GM19193 (cell line): Measurements from ENCODE around the gene POP4.

Source experiments
- POLR2A ChIP-seq: IDR thresholded peaks from 4 replicates; pipeline ENCODE4 v1.6.1; 2011; ENCODE audit not compliant: insufficient read depth, insufficient read length; ENCODE audit errors: extremely low read depth

Gene POP4

GRCh38 chr19:29591670-29592069, 14.4 kb upstream of the POP4 start:
- no peak for TF ChIP-seq POLR2A

DNA sequence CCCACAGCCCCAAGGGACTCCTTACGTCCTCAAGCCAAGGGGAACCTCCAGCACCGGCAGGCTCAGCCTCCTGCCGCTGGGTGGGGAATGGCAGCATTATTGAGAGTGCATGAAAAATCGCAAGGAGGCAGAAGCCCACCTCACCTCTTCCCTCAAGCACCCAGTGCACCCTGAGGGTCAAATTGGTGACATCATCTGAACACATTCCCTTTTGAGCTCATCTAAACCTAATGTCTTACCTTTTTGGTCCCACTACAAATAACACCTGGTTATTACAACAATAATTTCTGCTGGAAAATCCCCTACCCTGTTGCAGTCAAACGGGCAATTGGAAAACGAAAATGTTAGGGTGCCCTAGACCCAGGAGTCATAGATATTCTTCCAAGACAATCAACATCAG, 12.2 kb upstream of the POP4 start:
- no peak for TF ChIP-seq POLR2A

DNA sequence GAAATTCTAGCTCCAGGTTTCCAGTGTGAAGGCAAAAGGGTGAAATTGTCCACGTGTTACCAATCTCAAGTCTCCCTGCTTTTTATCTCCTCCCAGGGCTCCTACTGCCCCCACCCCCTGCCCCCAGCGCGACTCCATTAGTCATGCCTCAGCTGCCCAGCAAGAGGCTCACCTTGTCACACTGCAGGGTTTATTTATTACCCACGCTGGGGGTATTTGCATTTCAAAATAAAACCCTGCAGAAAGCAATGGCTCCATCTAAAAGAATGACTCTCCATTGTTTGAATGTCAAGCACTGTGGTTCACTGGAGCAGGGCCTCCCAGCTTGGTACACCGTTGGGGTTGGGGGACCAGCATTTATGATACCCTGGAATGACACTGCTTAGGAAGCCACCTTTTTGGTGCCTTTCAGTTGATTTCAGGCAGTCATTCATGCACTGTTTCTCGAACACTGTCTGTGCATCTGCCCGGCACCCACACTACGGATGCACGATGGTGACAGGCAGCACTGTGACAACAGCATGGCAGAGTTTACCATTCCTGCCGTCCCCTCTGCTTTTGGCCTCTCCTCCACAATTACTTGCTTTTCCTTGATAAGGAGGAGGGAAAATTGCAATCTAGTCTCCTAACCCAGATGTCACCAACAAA, 9.9 kb upstream of the POP4 start:
- TF ChIP-seq POLR2A = no peak

DNA sequence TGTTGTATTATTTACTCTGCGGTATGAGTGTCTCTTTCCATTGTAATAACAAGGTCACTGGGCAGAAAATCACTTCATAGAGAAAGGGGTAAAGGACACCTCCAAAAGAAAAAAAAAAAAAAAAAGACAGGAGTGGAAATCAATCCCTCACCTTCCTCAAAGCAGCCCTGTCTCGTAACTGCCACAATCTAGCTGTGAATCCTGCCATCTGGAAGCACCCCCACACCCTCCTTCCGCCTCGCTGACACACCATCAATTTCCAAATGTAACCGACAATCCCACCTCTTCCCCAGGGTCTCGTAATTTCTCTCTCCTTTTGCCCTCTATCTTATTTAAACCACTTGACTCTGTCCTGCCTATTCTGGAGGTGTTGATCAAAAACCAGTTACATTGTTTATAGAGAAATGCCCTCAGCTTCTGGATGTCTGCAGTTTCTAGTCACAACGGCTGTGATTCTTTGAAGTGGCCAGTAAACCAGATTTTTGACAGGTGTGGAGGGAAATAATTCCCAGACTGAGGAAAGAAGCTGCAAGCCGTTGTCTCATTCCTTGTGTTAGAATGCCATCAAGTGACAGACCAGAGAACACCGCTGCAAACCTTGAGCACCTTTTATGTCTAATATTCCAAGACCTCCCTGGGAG, 9.1 kb upstream of the POP4 start:
- TF ChIP-seq POLR2A = no peak

GRCh38 chr19:29598036-29598435, 8.0 kb upstream of the POP4 start:
- TF ChIP-seq POLR2A = no peak

DNA sequence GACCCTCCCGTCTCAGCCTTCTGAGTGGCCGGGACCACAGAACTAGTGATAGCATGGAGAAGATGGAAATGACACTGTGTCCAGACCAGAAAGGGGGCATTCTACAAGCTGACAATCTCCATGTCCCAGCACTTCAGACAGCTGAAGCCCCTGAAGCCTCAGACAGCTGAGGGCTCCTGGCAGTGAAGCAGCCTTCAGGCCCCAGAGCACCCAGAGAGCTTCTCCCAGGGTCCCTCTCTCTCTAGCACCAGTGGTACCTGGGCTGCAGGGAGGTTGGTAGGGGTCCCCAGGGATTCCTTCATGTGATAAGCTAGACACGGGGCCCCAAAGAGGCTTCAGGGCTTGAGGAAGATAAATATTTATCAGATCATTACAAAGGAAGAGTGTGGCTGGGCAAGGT, 7.6 kb upstream of the POP4 start:
- no peak for TF ChIP-seq POLR2A

DNA sequence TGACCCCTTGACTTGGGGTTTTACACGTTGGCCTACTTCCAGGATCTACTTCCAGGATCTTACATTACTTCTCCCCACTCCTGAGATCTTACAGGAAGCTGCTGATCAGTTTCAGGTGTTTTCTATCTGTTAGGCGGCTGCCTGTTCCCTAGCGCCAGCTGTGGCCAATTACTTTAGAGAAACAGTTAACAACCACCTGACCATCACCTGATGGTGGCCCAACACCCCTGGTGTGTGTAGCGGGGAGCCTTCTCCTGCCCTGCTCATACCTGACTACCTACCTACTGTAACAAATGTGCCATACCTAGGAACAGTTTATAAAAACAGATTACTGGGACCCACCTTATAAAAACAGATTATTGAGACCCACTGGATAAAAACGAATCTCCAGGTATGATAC, 2.8 kb upstream of the POP4 start:
- no peak for TF ChIP-seq POLR2A

GRCh38 chr19:29606420-29606747, 301 bp downstream of the POP4 start:
- no peak for TF ChIP-seq POLR2A

- TF ChIP-seq POLR2A = no peak
Measured at GRCh38 chr19:29609636-29610035, 3.6 kb downstream of the POP4 start.

GRCh38 chr19:29610213-29610573, 4.1 kb downstream of the POP4 start:
- TF ChIP-seq POLR2A = no peak

DNA sequence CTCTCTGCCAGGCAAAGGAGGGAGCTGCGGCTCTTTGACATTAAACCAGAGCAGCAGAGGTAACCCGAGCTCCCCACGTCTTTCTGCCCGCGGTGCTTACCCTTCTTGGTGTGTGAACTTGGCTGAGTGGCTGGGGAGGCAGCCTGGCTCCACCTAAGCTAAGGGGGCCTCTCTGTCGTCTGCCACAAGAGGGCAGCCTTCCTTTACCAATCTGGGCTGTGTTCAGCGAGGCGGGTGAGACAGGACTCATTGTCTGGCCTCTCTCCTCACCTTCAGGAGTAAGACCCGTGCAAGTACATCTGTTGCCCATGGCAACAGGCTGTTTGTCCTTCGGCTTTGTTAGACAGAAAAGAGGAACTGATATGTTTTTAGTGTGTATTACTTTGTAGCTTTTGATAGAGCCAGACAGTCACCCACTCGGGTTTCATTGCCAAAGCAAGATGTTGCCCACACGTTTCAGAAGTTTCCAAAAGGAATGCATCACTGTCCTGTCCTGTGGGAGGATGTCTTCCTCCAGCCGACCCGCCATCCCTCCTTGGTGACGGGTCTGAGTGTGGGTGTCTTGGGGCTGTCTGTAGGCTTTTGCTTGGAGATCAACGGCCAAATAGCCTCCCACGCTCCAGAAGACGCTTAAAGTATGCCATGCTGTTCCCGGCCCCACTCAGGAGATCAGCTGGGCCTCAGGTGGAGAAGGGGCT, 4.6 kb downstream of the POP4 start:
- no peak for TF ChIP-seq POLR2A

DNA sequence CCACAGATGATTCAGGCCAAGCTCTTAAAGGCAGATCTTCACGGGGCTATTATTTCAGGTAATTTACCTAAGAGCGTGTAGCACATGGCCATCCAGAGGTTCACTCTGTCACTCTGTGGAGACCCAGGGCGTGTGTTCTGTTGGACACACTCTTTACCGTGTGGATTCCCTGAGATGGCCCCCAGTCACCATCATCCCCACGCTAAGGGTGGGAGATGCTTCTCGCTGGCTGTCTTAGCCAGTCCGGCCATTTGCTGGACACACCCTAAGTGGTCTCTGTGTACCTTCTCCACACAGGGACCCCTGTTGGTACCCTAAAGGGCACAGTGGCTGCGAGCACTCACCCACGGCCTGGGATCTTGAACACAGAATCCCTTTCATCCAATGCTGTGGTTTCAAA, 6.0 kb downstream of the POP4 start:
- TF ChIP-seq POLR2A = no peak

GRCh38 chr19:29612801-29613595, 6.9 kb downstream of the POP4 start:
- TF ChIP-seq POLR2A = no peak

DNA sequence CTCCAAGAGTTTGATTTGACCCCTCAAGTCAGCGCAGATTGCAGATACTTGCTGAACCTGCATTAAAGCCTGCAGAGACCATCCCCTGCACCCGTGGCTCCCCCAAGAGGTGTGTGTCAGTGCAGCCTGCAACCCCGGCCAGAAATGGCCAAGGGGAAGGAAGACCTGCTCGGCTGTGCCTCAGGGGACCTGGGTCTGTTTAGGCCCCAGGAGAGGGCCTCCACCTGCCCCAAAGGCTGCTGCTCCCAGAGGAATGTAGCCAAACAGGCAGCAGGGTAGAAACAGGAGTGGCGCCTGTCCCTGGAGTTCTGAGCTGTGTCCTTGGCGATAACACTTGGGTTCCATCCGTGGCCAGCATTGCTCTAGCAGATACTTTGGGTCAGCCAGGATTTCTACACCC, 8.0 kb downstream of the POP4 start:
- no peak for TF ChIP-seq POLR2A

GRCh38 chr19:29614780-29615179, 8.7 kb downstream of the POP4 start:
- no peak for TF ChIP-seq POLR2A
